Body of pancreas (tissue), 4 donors: ENCODE measurements around the gene IVD. TPM values are rescaled to one million over a fixed set of nuclear protein-coding genes. Genes with fewer than 3 reads are reported as not detected.

ENCODE experiments used
- ATAC-seq: fragments of 150-250 bp; one replicate; pipeline ENCODE4 v1.9.1; 2016
- DNase-seq, 4 donors: peaks; one replicate each; pipeline ENCODE4 v3.0.0-alpha.2; 2019
- H3K27ac ChIP-seq, 4 donors: fragments of 200-600 bp; sonication (generic); 1 replicate in 3 of 4; 2 replicates in 1 of 4; pipeline versions ENCODE4 v1.5.1 to v1.6.1; 2016 to 2019; ENCODE audit warnings: mild to moderate bottlenecking in 1 of 4, mixed read lengths in 1 of 4, moderate library complexity in 1 of 4
- H3K27me3 ChIP-seq, 2 donors: fragments of 200-600 bp; sonication (generic); one replicate each; pipeline ENCODE4 v1.6.0; 2016; ENCODE audit warnings: mild to moderate bottlenecking in 1 of 2
- H3K36me3 ChIP-seq, 2 donors: fragments of 200-600 bp; sonication (generic); replicated peaks in 1 of 2; 2 replicates each; pipeline ENCODE4 v1.5.1; 2016; ENCODE audit warnings: low read depth in 2 of 2; ENCODE audit not compliant: insufficient read depth in 1 of 2
- H3K4me1 ChIP-seq: fragments of 200-600 bp; sonication (generic); one replicate; pipeline ENCODE4 v1.6.0; 2016
- H3K4me3 ChIP-seq, 2 donors: fragments of 200-600 bp; sonication (generic); 1 replicate in 1 of 2; 2 replicates in 1 of 2; pipeline ENCODE4 v1.5.1; 2016 to 2019
- H3K9me3 ChIP-seq, 3 donors: fragments of 200-600 bp; sonication (generic); 1 replicate in 2 of 3; 2 replicates in 1 of 3; pipeline ENCODE4 v1.5.1; 2016
- POLR2A ChIP-seq, 3 donors: fragments of 450-650 bp; IDR thresholded peaks; one replicate each; pipeline ENCODE4 v1.6.1; 2016; ENCODE audit warnings: antibody characterized with exemption in 3 of 3, mild to moderate bottlenecking in 2 of 3
- WGBS, 2 donors: methylation state at CpG; one replicate each; pipeline ENCODE4 v1.1.5; 2017; 5-methylcytosine and 5-hydroxymethylcytosine counted together
- intact Hi-C: fragments of 100-400 bp; cut with DNase I; formaldehyde crosslinking; loops from one replicate; pipeline ENCODE4 v1.15.1; 2023
- total RNA-seq, 2 donors: library from RNA; depleted of rRNA; stranded (reverse); fragments of >200 nt; gene quantifications; one replicate each; pipeline ENCODE4 v1.1.0, GENCODE V29; 2016
- TF ChIP-seq, protein P1 (sequence below), 7 experiments: fragments of 450-650 bp in 4 of 7; fragments of 200-600 bp in 3 of 7; sonication (generic) in 3 of 7; IDR thresholded peaks; one replicate each; pipeline ENCODE4 v1.5.1; 2016 to 2019; ENCODE audit warnings: antibody characterized with exemption in 7 of 7

Gene IVD
- total RNA-seq, 2 donors from 2014 or later = 30.3 to 34.0 TPM

DNA sequence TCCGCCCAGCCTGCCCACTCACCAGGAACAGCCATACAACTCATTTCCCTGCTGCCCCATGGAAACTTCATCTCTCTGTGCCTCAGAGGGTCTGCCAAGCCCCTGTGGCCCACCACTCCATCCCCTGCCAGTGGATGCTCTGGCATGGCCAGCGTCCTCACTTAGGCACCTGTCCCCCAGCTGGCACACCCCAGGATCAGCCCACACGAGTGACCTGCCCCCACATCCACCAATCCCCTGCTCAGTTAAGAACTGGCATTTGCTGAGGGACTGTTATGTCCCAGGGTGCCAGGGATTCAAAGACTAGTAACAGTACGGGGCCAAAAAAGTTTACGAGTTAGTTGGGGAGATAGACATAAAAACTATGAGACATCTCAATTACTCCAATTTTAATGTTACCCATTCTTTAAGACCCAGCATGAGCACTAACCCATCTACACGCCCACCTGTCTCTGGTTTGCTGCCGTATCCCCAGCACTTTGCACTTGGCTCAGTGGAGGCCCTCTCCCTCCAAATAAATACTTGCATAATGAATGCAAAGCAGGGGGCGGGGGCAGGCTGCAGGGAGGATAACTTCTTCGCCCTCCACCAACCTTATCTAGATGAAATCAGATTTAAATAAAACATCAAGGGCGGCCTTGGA, 23.6 kb downstream of the IVD start:
- TF ChIP-seq, protein P1, sequence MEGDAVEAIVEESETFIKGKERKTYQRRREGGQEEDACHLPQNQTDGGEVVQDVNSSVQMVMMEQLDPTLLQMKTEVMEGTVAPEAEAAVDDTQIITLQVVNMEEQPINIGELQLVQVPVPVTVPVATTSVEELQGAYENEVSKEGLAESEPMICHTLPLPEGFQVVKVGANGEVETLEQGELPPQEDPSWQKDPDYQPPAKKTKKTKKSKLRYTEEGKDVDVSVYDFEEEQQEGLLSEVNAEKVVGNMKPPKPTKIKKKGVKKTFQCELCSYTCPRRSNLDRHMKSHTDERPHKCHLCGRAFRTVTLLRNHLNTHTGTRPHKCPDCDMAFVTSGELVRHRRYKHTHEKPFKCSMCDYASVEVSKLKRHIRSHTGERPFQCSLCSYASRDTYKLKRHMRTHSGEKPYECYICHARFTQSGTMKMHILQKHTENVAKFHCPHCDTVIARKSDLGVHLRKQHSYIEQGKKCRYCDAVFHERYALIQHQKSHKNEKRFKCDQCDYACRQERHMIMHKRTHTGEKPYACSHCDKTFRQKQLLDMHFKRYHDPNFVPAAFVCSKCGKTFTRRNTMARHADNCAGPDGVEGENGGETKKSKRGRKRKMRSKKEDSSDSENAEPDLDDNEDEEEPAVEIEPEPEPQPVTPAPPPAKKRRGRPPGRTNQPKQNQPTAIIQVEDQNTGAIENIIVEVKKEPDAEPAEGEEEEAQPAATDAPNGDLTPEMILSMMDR (IDR thresholded peaks at IDR 0.05) = no peak
- no peak for TF ChIP-seq POLR2A (IDR thresholded peaks at IDR 0.05)
- DNase-seq (no peak), ATAC-seq (no peak)
- intact Hi-C loops = loop anchor here (5.0 kb wide), 1 partner anchor 77 kb away; the partner anchor contains the start of gene PHGR1
- WGBS, 2 donors = 78 to 90% methylated on average over 10 of the region's 10 CpGs
- H3K27me3 ChIP-seq = no peaks in the 10 kb centered on the region
- H3K4me1 ChIP-seq = no peaks in the 10 kb centered on the region
- H3K4me3 ChIP-seq = no peak overlapping the region
- H3K36me3 ChIP-seq = no peaks in the 10 kb centered on the region
- no peaks in the 10 kb centered on the region for H3K9me3 ChIP-seq
- no peak overlapping the region for H3K27ac ChIP-seq

DNA sequence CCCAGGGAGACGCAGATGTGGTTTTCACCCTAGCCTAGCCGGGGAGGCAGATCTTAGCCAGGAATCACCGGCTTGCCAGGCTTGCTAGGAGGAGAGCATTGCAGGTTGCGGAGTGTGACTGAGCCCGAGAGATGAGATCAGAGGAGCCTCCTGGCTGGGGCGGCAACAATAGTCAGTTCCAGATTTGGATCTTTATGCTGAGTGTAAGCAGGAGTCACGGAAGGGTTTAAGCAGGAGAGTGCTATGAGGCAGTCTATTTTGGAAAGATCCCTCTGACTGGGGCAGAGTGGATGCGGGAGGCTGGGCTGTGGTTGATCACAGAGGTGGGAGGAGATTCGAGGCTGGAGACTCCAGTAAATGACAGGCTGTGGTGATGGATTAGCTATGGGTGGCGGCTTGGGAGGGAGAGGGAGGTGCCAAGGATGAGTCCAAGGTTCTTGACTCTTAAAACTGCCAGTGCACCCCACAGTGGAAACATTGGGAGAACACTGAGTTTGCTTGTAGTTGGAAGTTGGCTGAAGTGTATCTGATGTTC, 24.7 kb downstream of the IVD start:
- H3K27me3 ChIP-seq = no peaks in the 10 kb centered on the region
- WGBS, 2 donors = 79 to 84% methylated on average over 10 of the region's 10 CpGs
- DNase-seq = no peak
- no peaks in the 10 kb centered on the region for H3K36me3 ChIP-seq
- no peak overlapping the region for H3K27ac ChIP-seq
- ATAC-seq = no peak
- no peaks in the 10 kb centered on the region for H3K4me1 ChIP-seq
- no peaks in the 10 kb centered on the region for H3K9me3 ChIP-seq
- TF ChIP-seq, protein P1 (IDR thresholded peaks at IDR 0.05) = no peak
- no peak for TF ChIP-seq POLR2A (IDR thresholded peaks at IDR 0.05)
- H3K4me3 ChIP-seq = no peak overlapping the region
- intact Hi-C loops = no loop called here

DNA sequence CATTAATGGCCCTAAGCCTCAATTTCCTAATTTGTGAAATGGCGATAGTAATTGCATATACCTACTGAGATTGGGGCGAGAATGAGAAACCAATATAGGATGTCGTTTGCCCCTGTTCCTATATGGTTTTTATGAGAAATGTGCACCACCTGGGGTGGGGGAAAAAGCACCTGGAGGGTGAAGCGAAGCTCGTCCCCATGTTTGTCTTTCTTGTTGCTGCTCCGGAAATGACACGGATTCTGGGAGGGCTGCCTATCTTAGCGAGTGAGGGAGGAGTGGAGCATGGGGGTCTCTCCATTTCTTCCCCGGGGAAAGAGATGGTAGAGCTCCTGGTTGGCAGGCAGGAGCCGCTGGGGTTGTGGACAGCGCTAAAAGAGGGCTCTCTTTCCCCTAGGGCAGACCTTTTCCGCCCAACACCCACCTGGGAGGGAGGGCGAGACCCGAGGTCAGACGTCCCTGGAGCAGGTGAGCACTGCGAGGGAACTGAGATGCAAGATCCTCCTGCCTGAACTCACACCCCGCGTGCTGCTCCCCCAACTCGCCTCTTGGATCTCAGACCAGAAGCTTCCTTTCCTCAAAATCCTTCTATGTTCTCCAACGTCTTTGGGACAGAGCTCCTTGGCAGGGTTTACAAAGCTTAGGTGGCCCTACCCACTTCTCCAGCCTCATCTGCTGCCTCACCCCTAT, 29.6 kb downstream of the IVD start:
- 70 to 85% methylated on average over 20 of the region's 20 CpGs for WGBS, 2 donors
- no peak for ATAC-seq
- no peak for TF ChIP-seq POLR2A (IDR thresholded peaks at IDR 0.05)
- TF ChIP-seq, protein P1 (IDR thresholded peaks at IDR 0.05) = no peak
- no peak for DNase-seq
- intact Hi-C loops = no loop called here
- peaks cover 33% of the 10 kb centered on the region for H3K4me1 ChIP-seq
- H3K9me3 ChIP-seq = no peaks in the 10 kb centered on the region
- H3K36me3 ChIP-seq = no peaks in the 10 kb centered on the region
- H3K27ac ChIP-seq = no peak overlapping the region
- no peak overlapping the region for H3K4me3 ChIP-seq
- no peaks in the 10 kb centered on the region for H3K27me3 ChIP-seq

DNA sequence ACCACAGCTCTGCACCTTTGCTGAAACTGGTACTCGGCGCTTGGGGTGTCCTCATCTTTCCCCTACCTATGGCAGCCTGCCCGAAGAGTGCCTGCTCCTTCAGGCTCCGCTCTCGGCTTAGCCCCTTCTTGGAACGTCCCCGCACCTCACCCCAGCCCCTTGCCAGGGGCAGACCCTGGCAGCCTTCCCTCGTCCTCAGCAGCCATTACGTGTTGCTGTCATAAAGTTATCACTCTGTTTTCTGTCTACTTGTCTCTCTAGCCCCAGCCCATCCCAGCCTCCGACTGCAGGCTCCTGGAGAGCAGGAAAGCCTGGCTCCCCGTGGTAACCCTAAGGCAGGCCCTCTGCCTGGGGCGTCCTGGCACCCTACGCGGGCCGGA, 30.1 kb downstream of the IVD start:
- DNase-seq = no peak
- intact Hi-C loops = no loop called here
- WGBS, 2 donors = 32 to 45% methylated on average over 13 to 15 of the region's 15 CpGs
- Histone ChIP-seq H3K4me3 (no peak overlapping the region), H3K36me3 (no peaks in the 10 kb centered on the region), H3K27me3 (no peaks in the 10 kb centered on the region), H3K27ac (no peak overlapping the region), H3K9me3 (no peaks in the 10 kb centered on the region), H3K4me1 (peaks cover 33% of the 10 kb centered on the region)
- ATAC-seq = no peak
- TF ChIP-seq, protein P1 (IDR thresholded peaks at IDR 0.05) = no peak
- TF ChIP-seq POLR2A (IDR thresholded peaks at IDR 0.05) = no peak
